Measurements from ENCODE around the gene DIRAS3. TPM values are rescaled to one million over a fixed set of nuclear protein-coding genes. Genes with fewer than 3 reads are reported as not detected.

DIRAS3 gene, protein sequence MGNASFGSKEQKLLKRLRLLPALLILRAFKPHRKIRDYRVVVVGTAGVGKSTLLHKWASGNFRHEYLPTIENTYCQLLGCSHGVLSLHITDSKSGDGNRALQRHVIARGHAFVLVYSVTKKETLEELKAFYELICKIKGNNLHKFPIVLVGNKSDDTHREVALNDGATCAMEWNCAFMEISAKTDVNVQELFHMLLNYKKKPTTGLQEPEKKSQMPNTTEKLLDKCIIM
- total RNA-seq (2022; extraction: Qiagen RNA extraction) = 0.63 to 1.3 TPM (median 1.1 TPM) in 5 replicates

DNA sequence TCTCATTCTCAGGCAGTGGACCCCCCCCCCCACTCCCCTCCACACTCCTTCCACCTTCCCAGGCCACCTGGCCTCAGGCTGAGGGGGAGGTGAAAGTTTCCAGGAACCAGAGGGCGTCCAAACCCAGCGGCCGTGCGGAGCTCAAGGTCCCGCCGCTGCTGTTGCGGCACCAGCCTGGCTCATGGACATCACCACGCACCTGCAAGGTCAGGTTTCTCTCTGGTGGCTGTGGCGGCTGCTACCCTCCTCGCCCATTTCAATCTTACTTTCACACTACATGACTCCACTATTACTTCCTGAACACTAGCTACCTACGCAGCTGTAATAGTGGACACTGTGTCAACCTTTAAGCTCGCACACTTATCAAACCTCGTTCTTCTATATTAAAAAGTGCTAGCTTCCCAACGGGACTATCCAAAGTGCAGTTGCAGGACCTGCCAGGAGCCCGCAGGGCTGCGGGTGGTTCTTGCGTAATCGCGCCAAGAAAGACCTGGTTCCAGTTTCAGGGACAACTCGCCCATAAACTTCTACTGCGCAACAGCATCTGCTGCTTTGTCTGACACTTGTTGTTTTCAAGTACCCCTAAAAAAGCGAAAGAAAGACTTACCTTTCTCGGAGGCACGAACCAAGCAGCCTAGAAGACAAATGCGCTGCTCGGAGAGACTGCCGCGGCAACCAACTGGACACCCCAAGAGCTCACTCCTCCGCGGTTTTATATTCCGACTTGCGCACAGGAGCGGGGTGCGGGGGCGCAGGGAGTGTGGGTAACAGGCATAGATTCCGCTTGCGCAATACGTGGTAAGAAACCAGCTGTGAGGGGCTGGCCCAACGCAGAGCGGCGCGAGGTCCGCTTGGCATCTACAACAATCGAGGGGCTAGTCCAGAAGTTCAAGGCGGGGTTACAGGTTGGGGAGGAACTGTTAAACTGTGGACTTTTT lies at the start of gene DIRAS3:
DIRAS3 (minus strand) TSS at position 687 of the 938 bp plus-strand sequence. CDS start 3,330 bp downstream, outside the sequence.

Other genes with a start within 250 kb of the DIRAS3 start
- 62.1 to 82.7 TPM (median 72.2 TPM) in 5 replicates for gene GNG12, start 217.2 kb downstream of the DIRAS3 start, total RNA-seq (2022; extraction: Qiagen RNA extraction)
- 14.8 to 18.5 TPM (median 15.0 TPM) in 5 replicates for gene WLS, start 181.9 kb upstream of the DIRAS3 start, total RNA-seq (2022; extraction: Qiagen RNA extraction)

Measured in A549 treated with dexamethasone at 1 μM for 4 hours (cell line).